GM06990 (cell line): Measurements from ENCODE around the gene CDC42BPB.
"Not testable (repeated sequence)": the region's sequence is repeated elsewhere in the genome, so short reads cannot be mapped to it uniquely, and the experiment has no call there.

ENCODE experiments used
- DNase-seq: peaks from one replicate; pipeline ENCODE4 v3.0.0-alpha.2; 2011; ENCODE audit not compliant: insufficient read length; ENCODE audit errors: extremely low read depth
- H3K27me3 ChIP-seq: replicated peaks from 2 replicates; pipeline ENCODE4 v1.6.0; 2011; ENCODE audit warnings: low read length; ENCODE audit not compliant: control insufficient read depth, insufficient read depth
- H3K36me3 ChIP-seq: 2 replicates; pipeline ENCODE4 v1.5.1; 2011; ENCODE audit warnings: low read length; ENCODE audit not compliant: control insufficient read depth, insufficient read depth
- H3K4me3 ChIP-seq: replicated peaks from 2 replicates; pipeline ENCODE4 v1.5.1; 2011; ENCODE audit warnings: low read depth, mild to moderate bottlenecking, control low read depth, low read length
- CTCF ChIP-seq: IDR thresholded peaks from 2 replicates; pipeline ENCODE4 v1.5.1; 2011; ENCODE audit warnings: low read length, control low read depth, mild to moderate bottlenecking, inconsistent platforms; ENCODE audit not compliant: insufficient read depth, poor library complexity, severe bottlenecking

The CDC42BPB gene

GRCh38 chr14:102898776-102899515, 158.4 kb downstream of the CDC42BPB start:
- no peak overlapping the region for H3K4me3 ChIP-seq
- H3K27me3 ChIP-seq = no peaks in the 10 kb centered on the region
- peaks cover 38% of the 10 kb centered on the region for H3K36me3 ChIP-seq
- no peak for DNase-seq
- TF ChIP-seq CTCF = no peak

GRCh38 chr14:102898298-102898697, 159.1 kb downstream of the CDC42BPB start:
- Histone ChIP-seq H3K36me3 (peaks cover 37% of the 10 kb centered on the region), H3K27me3 (no peaks in the 10 kb centered on the region), H3K4me3 (no peak overlapping the region)
- TF ChIP-seq CTCF = no peak
- no peak for DNase-seq

GRCh38 chr14:102897299-102898027, 159.9 kb downstream of the CDC42BPB start:
- DNase-seq = no peak
- Histone ChIP-seq H3K27me3 (no peaks in the 10 kb centered on the region), H3K36me3 (peaks cover 40% of the 10 kb centered on the region), H3K4me3 (no peak overlapping the region)
- TF ChIP-seq CTCF = no peak

GRCh38 chr14:102896735-102897134, 160.6 kb downstream of the CDC42BPB start:
- DNase-seq, H3K27me3 ChIP-seq, H3K4me3 ChIP-seq: not testable (repeated sequence)
- peaks cover 39% of the 10 kb centered on the region for H3K36me3 ChIP-seq

GRCh38 chr14:102893452-102893851, 163.9 kb downstream of the CDC42BPB start:
- no peak for TF ChIP-seq CTCF
- peaks cover 37% of the 10 kb centered on the region for H3K36me3 ChIP-seq
- DNase-seq = no peak
- H3K4me3 ChIP-seq = no peak overlapping the region
- H3K27me3 ChIP-seq = no peaks in the 10 kb centered on the region

- TF ChIP-seq CTCF = no peak
- DNase-seq = no peak
- Histone ChIP-seq H3K27me3 (no peaks in the 10 kb centered on the region), H3K4me3 (no peak overlapping the region), H3K36me3 (peaks cover 38% of the 10 kb centered on the region)
Observed at GRCh38 chr14:102892651-102893050, 164.7 kb downstream of the CDC42BPB start.
